ENCODE data around the gene P2RX2.

P2RX2 gene

GRCh38 chr12:132621657-132622435, 3.3 kb downstream of the P2RX2 start:
- DNase-seq (ENCODE audit: low read depth, low spot score): no peak
- Histone ChIP-seq H3K4me3 (no peak overlapping the region), H3K9ac (ENCODE audit: insufficient read length) (no peak overlapping the region), H3K27ac (peak overlapping the region; percentile 62; the same call in 1 of the 2 replicates), H3K9me3 (ENCODE audit: low read depth, low read length) (no peaks in the 10 kb centered on the region; the same call in 1 of the 2 replicates), H3K36me3 (ENCODE audit: insufficient read depth, low read length) (peaks cover 30% of the 10 kb centered on the region)
- no peak for TF ChIP-seq EZH2 (IDR thresholded peaks at IDR 0.05)
- peak; percentile 18; the same call in 1 of the 2 replicates for TF ChIP-seq POLR2AphosphoS5 (IDR thresholded peaks at IDR 0.05; ENCODE audit: borderline replicate concordance, low read depth, low read length)

- no peak overlapping the region for H3K9ac ChIP-seq (ENCODE audit: insufficient read length)
- no peak overlapping the region for H3K4me3 ChIP-seq
- no peaks in the 10 kb centered on the region; the same call in 1 of the 2 replicates for H3K9me3 ChIP-seq (ENCODE audit: low read depth, low read length)
- peak overlapping the region; percentile 62; the same call in 1 of the 2 replicates for H3K27ac ChIP-seq
- DNase-seq (ENCODE audit: low read depth, low spot score): no peak
- TF ChIP-seq FOXP2 (optimal IDR thresholded peaks at IDR 0.05; ENCODE audit: control extremely low read depth, extremely low read length, insufficient read depth) (no peak), POLR2AphosphoS5 (IDR thresholded peaks at IDR 0.05; ENCODE audit: borderline replicate concordance, low read depth, low read length) (peak; percentile 31; the same call in 1 of the 2 replicates)
- H3K36me3 ChIP-seq (ENCODE audit: insufficient read depth, low read length): peaks cover 30% of the 10 kb centered on the region
These were observed 4.0 kb downstream of the P2RX2 start for GRCh38 chr12:132622437-132623071.

GRCh38 chr12:132623072-132623869, 4.7 kb downstream of the P2RX2 start:
- Histone ChIP-seq H3K4me3 (no peak overlapping the region), H3K27ac (peak overlapping the region; percentile 48; the same call in 1 of the 2 replicates), H3K9ac (ENCODE audit: insufficient read length) (no peak overlapping the region), H3K9me3 (ENCODE audit: low read depth, low read length) (no peaks in the 10 kb centered on the region), H3K36me3 (ENCODE audit: insufficient read depth, low read length) (peaks cover 30% of the 10 kb centered on the region)
- TF ChIP-seq EZH2 (IDR thresholded peaks at IDR 0.05) (no peak), POLR2AphosphoS5 (IDR thresholded peaks at IDR 0.05; ENCODE audit: borderline replicate concordance, low read depth, low read length) (no peak), FOXP2 (optimal IDR thresholded peaks at IDR 0.05; ENCODE audit: control extremely low read depth, extremely low read length, insufficient read depth) (no peak)
- no peak for DNase-seq (ENCODE audit: low read depth, low spot score)

GRCh38 chr12:132624186-132624855, 5.7 kb downstream of the P2RX2 start:
- H3K36me3 ChIP-seq (ENCODE audit: insufficient read depth, low read length): peaks cover 39% of the 10 kb centered on the region
- peak overlapping the region; percentile 48 for H3K27ac ChIP-seq
- no peak for TF ChIP-seq FOXP2 (optimal IDR thresholded peaks at IDR 0.05; ENCODE audit: control extremely low read depth, extremely low read length, insufficient read depth)
- no peak for TF ChIP-seq POLR2AphosphoS5 (IDR thresholded peaks at IDR 0.05; ENCODE audit: borderline replicate concordance, low read depth, low read length)
- TF ChIP-seq EZH2 (IDR thresholded peaks at IDR 0.05): no peak
- no peak for DNase-seq (ENCODE audit: low read depth, low spot score)
- H3K9me3 ChIP-seq (ENCODE audit: low read depth, low read length): no peaks in the 10 kb centered on the region
- no peak overlapping the region for H3K9ac ChIP-seq (ENCODE audit: insufficient read length)
- H3K4me3 ChIP-seq: no peak overlapping the region

- H3K36me3 ChIP-seq (ENCODE audit: insufficient read depth, low read length): peaks cover 46% of the 10 kb centered on the region
- no peak for TF ChIP-seq POLR2AphosphoS5 (IDR thresholded peaks at IDR 0.05; ENCODE audit: borderline replicate concordance, low read depth, low read length)
- no peaks in the 10 kb centered on the region for H3K9me3 ChIP-seq (ENCODE audit: low read depth, low read length)
- H3K27ac ChIP-seq: no peak overlapping the region
- no peak overlapping the region for H3K4me3 ChIP-seq
- no peak for DNase-seq (ENCODE audit: low read depth, low spot score)
- no peak overlapping the region for H3K9ac ChIP-seq (ENCODE audit: insufficient read length)
These were observed 6.5 kb downstream of the P2RX2 start for GRCh38 chr12:132624910-132625630.

GRCh38 chr12:132625731-132626430, 7.3 kb downstream of the P2RX2 start:
- no peak overlapping the region for H3K27ac ChIP-seq
- TF ChIP-seq FOXP2 (optimal IDR thresholded peaks at IDR 0.05; ENCODE audit: control extremely low read depth, extremely low read length, insufficient read depth) (no peak), POLR2AphosphoS5 (IDR thresholded peaks at IDR 0.05; ENCODE audit: borderline replicate concordance, low read depth, low read length) (no peak), EZH2 (IDR thresholded peaks at IDR 0.05) (no peak)
- no peak for DNase-seq (ENCODE audit: low read depth, low spot score)
- H3K9ac ChIP-seq (ENCODE audit: insufficient read length): no peak overlapping the region
- peaks cover 54% of the 10 kb centered on the region for H3K36me3 ChIP-seq (ENCODE audit: insufficient read depth, low read length)
- H3K9me3 ChIP-seq (ENCODE audit: low read depth, low read length): no peaks in the 10 kb centered on the region
- no peak overlapping the region for H3K4me3 ChIP-seq

GRCh38 chr12:132629330-132629729, 10.8 kb downstream of the P2RX2 start:
- Histone ChIP-seq H3K9me3 (ENCODE audit: low read depth, low read length) (no peaks in the 10 kb centered on the region), H3K36me3 (ENCODE audit: insufficient read depth, low read length) (peaks cover 79% of the 10 kb centered on the region)

More at GRCh38 chr12:132629330-132629729, 10.8 kb downstream of the P2RX2 start:
- no peak for DNase-seq (ENCODE audit: low read depth, low spot score)
- Histone ChIP-seq H3K27ac (no peak overlapping the region), H3K9ac (ENCODE audit: insufficient read length) (no peak overlapping the region), H3K4me3 (no peak overlapping the region)
- TF ChIP-seq EZH2 (IDR thresholded peaks at IDR 0.05): no peak
- TF ChIP-seq POLR2AphosphoS5 (IDR thresholded peaks at IDR 0.05; ENCODE audit: borderline replicate concordance, low read depth, low read length): no peak
- no peak for TF ChIP-seq FOXP2 (optimal IDR thresholded peaks at IDR 0.05; ENCODE audit: control extremely low read depth, extremely low read length, insufficient read depth)

Measured in SK-N-MC (cell line).